HepG2 (cell line): ENCODE measurements around the gene TLN1. TPM values are rescaled to one million over a fixed set of nuclear protein-coding genes. Genes with fewer than 3 reads are reported as not detected.
A peak's percentile ranks its signal among the peaks of the same experiment; 100 is the strongest.

Experiments used
- BRD4 ChIP-seq: sonication (generic); formaldehyde crosslinking; IDR thresholded peaks from 2 replicates; pipeline ENCODE4 v1.4.0; 2020; ENCODE audit warnings: missing genetic modification reagents
- CBX1 ChIP-seq: IDR thresholded peaks from one replicate; pipeline ENCODE4 v1.6.1; 2016; ENCODE audit warnings: antibody characterized with exemption, low read depth
- DNMT1 ChIP-seq: sonication (generic); formaldehyde crosslinking; IDR thresholded peaks from 2 replicates; pipeline ENCODE4 v1.5.1; 2020; ENCODE audit warnings: mild to moderate bottlenecking, missing genetic modification reagents
- NR3C1 ChIP-seq: sonication (generic); formaldehyde crosslinking; IDR thresholded peaks from 2 replicates; pipeline ENCODE4 v1.4.0; 2020; ENCODE audit warnings: missing genetic modification reagents
- SMAD1 ChIP-seq: sonication (generic); formaldehyde crosslinking; IDR thresholded peaks from 2 replicates; pipeline ENCODE4 v1.4.0; 2020; ENCODE audit warnings: missing genetic modification reagents, low read depth, mild to moderate bottlenecking, borderline replicate concordance
- TBX2 ChIP-seq: sonication (generic); formaldehyde crosslinking; IDR thresholded peaks from 2 replicates; pipeline ENCODE4 v1.5.0; 2020; ENCODE audit warnings: missing genetic modification reagents, mild to moderate bottlenecking, borderline replicate concordance
- ZEB1 ChIP-seq: IDR thresholded peaks from 2 replicates; pipeline ENCODE4 v1.6.1; 2012; ENCODE audit warnings: mild to moderate bottlenecking, low read depth, inconsistent platforms; ENCODE audit not compliant: insufficient replicate concordance
- ZNF562 ChIP-seq: sonication (generic); formaldehyde crosslinking; IDR thresholded peaks from 2 replicates; pipeline ENCODE4 v1.8.0; 2022; ENCODE audit warnings: missing genetic modification reagents, borderline replicate concordance
- ZNF660 ChIP-seq: sonication (generic); formaldehyde crosslinking; IDR thresholded peaks from 2 replicates; pipeline ENCODE4 v1.5.1; 2020; ENCODE audit warnings: mild to moderate bottlenecking, low read depth, missing genetic modification reagents, borderline replicate concordance
- polyA plus RNA-seq, 8 experiments: library from polyadenylated mRNA; depleted of rRNA in 3 of 8; stranded (reverse) in 7 of 8; unstranded in 1 of 8; fragments of >200 nt; fragmentation: Illumina TruSeq in 4 of 8; extraction: Trizol in 4 of 8; gene quantifications; 2 replicates each; pipeline versions ENCODE4 v1.2.1 to v1.2.3, GENCODE V29; 2011 to 2016; ENCODE audit warnings: low read depth in 4 of 8, missing spikeins in 1 of 8, mixed read lengths in 1 of 8; ENCODE audit not compliant: insufficient read depth in 1 of 8
- total RNA-seq, 5 experiments: library from RNA; depleted of rRNA; stranded (reverse); fragments of >200 nt; fragmentation: Illumina TruSeq; extraction: Trizol; gene quantifications; 2 replicates each; pipeline ENCODE4 v1.2.3, GENCODE V29; 2016; ENCODE audit warnings: low read depth in 1 of 5
- TF ChIP-seq, protein P1 (sequence below): sonication (generic); formaldehyde crosslinking; IDR thresholded peaks from 2 replicates; pipeline ENCODE4 v1.8.0; 2022; ENCODE audit warnings: mild to moderate bottlenecking, missing genetic modification reagents, borderline replicate concordance
- TF ChIP-seq, protein P2 (sequence below): sonication (generic); formaldehyde crosslinking; IDR thresholded peaks from 2 replicates; pipeline ENCODE4 v1.9.0; 2021; ENCODE audit warnings: missing genetic modification reagents, mild to moderate bottlenecking, borderline replicate concordance
- TF ChIP-seq, protein P3 (sequence below): sonication (generic); formaldehyde crosslinking; conservative IDR thresholded peaks from 2 replicates; pipeline ENCODE4 v1.4.0; 2020; ENCODE audit warnings: missing genetic modification reagents
- TF ChIP-seq, protein P4 (sequence below): sonication (generic); formaldehyde crosslinking; IDR thresholded peaks from 2 replicates; pipeline ENCODE4 v1.4.0; 2020; ENCODE audit warnings: missing genetic modification reagents
- TF ChIP-seq, protein P5 (sequence below): sonication (generic); formaldehyde crosslinking; IDR thresholded peaks from 2 replicates; pipeline ENCODE4 v1.5.0; 2020; ENCODE audit warnings: mild to moderate bottlenecking, missing genetic modification reagents
- TF ChIP-seq, protein P6 (sequence below): sonication (generic); formaldehyde crosslinking; IDR thresholded peaks from 2 replicates; pipeline ENCODE4 v1.4.0; 2020; ENCODE audit warnings: missing genetic modification reagents, mild to moderate bottlenecking, borderline replicate concordance

The TLN1 gene
- total and polyA plus RNA-seq, 2 of the 13 experiments (the other 11 are each of a cell fraction or from before 2014, with no cell fraction given) = 35.2 to 51.8 TPM

DNA sequence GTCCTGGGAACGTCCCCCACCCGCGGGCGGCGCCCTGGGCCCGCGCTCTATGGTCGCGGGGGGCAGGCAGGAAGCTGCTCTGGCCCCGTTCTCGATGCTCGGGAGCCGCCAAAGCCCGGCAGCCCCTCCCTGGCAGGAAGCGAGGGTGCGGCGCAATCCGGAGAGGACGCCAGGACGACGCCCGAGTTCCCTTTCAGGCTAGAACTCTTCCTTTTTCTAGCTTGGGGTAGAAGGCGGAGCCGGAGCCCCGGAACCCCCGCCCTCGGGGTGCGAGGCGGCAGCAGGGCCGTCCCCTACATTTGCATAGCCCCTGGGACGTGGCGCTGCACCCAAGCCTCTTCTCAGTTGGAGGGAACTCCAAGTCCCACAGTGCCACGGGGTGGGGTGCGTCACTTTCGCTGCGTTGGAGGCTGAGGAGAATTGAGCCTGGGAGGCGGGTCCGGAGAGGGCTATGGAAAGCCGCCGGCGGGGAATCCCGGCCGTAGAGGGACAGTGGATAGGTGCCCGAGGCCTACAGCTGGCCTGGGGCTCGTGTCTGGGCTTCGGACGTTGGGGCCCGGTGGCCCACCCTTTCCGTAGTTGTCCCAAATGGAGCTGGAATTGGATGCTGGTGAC is at the start of gene TLN1, which contains the start of gene CREB3 (continued):
- TF ChIP-seq SMAD1 (CRISPR knock-in tag) = peak; percentile 69; the same call in 1 of the 2 replicates
- no peak for TF ChIP-seq ZNF660
- TF ChIP-seq, protein P1, sequence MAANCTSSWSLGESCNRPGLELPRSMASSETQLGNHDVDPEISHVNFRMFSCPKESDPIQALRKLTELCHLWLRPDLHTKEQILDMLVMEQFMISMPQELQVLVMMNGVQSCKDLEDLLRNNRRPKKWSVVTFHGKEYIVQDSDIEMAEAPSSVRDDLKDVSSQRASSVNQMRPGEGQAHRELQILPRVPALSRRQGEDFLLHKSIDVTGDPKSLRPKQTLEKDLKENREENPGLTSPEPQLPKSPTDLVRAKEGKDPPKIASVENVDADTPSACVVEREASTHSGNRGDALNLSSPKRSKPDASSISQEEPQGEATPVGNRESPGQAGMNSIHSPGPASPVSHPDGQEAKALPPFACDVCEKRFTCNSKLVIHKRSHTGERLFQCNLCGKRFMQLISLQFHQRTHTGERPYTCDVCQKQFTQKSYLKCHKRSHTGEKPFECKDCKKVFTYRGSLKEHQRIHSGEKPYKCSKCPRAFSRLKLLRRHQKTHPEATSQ (CRISPR knock-in tag) = peak; percentile 53; the same call in 1 of the 2 replicates
- TF ChIP-seq ZEB1 = peak; percentile 37
- TF ChIP-seq NR3C1 (CRISPR knock-in tag) = no peak
- TF ChIP-seq, protein P2, sequence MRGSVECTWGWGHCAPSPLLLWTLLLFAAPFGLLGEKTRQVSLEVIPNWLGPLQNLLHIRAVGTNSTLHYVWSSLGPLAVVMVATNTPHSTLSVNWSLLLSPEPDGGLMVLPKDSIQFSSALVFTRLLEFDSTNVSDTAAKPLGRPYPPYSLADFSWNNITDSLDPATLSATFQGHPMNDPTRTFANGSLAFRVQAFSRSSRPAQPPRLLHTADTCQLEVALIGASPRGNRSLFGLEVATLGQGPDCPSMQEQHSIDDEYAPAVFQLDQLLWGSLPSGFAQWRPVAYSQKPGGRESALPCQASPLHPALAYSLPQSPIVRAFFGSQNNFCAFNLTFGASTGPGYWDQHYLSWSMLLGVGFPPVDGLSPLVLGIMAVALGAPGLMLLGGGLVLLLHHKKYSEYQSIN (CRISPR knock-in tag) = no peak
- TF ChIP-seq CBX1 = no peak
- TF ChIP-seq, protein P3, sequence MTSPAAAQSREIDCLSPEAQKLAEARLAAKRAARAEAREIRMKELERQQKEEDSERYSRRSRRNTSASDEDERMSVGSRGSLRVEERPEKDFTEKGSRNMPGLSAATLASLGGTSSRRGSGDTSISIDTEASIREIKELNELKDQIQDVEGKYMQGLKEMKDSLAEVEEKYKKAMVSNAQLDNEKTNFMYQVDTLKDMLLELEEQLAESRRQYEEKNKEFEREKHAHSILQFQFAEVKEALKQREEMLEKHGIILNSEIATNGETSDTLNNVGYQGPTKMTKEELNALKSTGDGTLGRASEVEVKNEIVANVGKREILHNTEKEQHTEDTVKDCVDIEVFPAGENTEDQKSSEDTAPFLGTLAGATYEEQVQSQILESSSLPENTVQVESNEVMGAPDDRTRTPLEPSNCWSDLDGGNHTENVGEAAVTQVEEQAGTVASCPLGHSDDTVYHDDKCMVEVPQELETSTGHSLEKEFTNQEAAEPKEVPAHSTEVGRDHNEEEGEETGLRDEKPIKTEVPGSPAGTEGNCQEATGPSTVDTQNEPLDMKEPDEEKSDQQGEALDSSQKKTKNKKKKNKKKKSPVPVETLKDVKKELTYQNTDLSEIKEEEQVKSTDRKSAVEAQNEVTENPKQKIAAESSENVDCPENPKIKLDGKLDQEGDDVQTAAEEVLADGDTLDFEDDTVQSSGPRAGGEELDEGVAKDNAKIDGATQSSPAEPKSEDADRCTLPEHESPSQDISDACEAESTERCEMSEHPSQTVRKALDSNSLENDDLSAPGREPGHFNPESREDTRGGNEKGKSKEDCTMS = no peak
- TF ChIP-seq BRD4 (CRISPR knock-in tag) = 0 out of 2 replicates have a peak, but pooled peaks have one; percentile 67
- no peak for TF ChIP-seq ZNF562 (CRISPR knock-in tag)
- TF ChIP-seq, protein P4, sequence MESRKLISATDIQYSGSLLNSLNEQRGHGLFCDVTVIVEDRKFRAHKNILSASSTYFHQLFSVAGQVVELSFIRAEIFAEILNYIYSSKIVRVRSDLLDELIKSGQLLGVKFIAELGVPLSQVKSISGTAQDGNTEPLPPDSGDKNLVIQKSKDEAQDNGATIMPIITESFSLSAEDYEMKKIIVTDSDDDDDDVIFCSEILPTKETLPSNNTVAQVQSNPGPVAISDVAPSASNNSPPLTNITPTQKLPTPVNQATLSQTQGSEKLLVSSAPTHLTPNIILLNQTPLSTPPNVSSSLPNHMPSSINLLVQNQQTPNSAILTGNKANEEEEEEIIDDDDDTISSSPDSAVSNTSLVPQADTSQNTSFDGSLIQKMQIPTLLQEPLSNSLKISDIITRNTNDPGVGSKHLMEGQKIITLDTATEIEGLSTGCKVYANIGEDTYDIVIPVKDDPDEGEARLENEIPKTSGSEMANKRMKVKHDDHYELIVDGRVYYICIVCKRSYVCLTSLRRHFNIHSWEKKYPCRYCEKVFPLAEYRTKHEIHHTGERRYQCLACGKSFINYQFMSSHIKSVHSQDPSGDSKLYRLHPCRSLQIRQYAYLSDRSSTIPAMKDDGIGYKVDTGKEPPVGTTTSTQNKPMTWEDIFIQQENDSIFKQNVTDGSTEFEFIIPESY = peak; percentile 22; the same call in 1 of the 2 replicates
- TF ChIP-seq TBX2 = peak; percentile 72
- no peak for TF ChIP-seq DNMT1 (CRISPR knock-in tag)
- TF ChIP-seq, protein P5, sequence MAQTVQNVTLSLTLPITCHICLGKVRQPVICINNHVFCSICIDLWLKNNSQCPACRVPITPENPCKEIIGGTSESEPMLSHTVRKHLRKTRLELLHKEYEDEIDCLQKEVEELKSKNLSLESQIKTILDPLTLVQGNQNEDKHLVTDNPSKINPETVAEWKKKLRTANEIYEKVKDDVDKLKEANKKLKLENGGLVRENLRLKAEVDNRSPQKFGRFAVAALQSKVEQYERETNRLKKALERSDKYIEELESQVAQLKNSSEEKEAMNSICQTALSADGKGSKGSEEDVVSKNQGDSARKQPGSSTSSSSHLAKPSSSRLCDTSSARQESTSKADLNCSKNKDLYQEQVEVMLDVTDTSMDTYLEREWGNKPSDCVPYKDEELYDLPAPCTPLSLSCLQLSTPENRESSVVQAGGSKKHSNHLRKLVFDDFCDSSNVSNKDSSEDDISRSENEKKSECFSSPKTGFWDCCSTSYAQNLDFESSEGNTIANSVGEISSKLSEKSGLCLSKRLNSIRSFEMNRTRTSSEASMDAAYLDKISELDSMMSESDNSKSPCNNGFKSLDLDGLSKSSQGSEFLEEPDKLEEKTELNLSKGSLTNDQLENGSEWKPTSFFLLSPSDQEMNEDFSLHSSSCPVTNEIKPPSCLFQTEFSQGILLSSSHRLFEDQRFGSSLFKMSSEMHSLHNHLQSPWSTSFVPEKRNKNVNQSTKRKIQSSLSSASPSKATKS = no peak
- TF ChIP-seq, protein P6, sequence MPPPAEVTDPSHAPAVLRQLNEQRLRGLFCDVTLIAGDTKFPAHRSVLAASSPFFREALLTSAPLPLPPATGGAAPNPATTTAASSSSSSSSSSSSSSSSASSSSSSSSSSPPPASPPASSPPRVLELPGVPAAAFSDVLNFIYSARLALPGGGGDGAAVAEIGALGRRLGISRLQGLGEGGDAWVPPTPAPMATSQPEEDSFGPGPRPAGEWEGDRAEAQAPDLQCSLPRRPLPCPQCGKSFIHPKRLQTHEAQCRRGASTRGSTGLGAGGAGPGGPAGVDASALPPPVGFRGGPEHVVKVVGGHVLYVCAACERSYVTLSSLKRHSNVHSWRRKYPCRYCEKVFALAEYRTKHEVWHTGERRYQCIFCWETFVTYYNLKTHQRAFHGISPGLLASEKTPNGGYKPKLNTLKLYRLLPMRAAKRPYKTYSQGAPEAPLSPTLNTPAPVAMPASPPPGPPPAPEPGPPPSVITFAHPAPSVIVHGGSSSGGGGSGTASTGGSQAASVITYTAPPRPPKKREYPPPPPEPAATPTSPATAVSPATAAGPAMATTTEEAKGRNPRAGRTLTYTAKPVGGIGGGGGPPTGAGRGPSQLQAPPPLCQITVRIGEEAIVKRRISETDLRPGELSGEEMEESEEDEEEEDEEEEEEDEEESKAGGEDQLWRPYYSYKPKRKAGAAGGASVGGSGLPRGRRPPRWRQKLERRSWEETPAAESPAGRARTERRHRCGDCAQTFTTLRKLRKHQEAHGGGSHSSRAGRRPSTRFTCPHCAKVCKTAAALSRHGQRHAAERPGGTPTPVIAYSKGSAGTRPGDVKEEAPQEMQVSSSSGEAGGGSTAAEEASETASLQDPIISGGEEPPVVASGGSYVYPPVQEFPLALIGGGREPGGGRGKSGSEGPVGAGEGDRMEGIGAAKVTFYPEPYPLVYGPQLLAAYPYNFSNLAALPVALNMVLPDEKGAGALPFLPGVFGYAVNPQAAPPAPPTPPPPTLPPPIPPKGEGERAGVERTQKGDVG (CRISPR knock-in tag) = no peak
